ENCODE results near the gene ADD3.

- TF ChIP-seq CTCF (IDR thresholded peaks at IDR 0.05; ENCODE audit: poor library complexity) = no peak
- no peak for TF ChIP-seq EZH2phosphoT487 (IDR thresholded peaks at IDR 0.05; ENCODE audit: low read depth, severe bottlenecking, unreplicated experiment)
These were observed 157.5 kb downstream of the ADD3 start for GRCh38 chr10:110165239-110165638.

All from hepatocyte (in vitro differentiated cells).